ENCODE measurements around the gene CAPN7. TPM values are rescaled to one million over a fixed set of nuclear protein-coding genes. Genes with fewer than 3 reads are reported as not detected.

The CAPN7 gene
- total RNA-seq, 1 experiment from 2014 or later: 40.3 TPM

DNA sequence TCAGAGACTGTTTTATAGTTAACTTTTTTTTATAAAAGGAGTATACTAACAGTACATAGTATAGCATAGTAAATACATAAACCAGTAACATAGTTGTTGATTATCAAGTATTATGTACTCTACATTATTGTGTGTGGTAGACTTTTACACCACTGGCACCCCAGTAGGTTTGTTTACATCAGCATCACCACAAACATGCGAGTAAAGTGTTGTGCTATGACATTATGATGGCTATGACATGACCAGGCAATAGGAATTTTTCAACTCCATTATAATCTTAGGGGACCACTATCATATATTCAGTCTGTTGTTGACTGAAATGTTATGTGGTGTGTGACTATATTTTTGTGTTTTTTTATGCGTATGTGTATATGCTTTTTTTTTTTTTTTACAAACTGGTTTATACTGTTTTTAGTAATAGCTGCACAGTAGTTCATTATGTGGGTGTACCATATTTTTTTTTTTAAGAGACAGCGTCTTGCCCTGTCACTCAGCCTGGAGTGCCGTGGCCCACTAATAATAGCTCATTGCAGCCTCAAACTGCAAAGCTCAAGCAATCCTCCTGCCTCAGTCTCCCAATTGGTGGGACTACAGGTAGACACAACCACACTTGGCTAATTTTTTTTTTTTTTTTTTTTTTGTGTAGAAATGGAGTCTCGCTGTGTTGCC lies 1.9 kb downstream of the CAPN7 start:
- Histone ChIP-seq H3K4me3 (ENCODE audit: low read depth, low read length) (peak overlapping the region; percentile 85), H3K36me3 (ENCODE audit: control insufficient read depth, insufficient read depth, low read length) (no peaks in the 10 kb centered on the region), H3K4me1 (peaks cover 5% of the 10 kb centered on the region; the same call in 1 of the 2 replicates), H3K9me3 (no peaks in the 10 kb centered on the region), H3K27me3 (replicated peaks; ENCODE audit: control insufficient read depth, insufficient read depth, low read length) (no peaks in the 10 kb centered on the region)
- H3K4me1 Mint-ChIP-seq (ENCODE audit: low read depth, unreplicated experiment): peaks cover 16% of the 10 kb centered on the region
- CTCF ChIA-PET: interaction anchor here (0.6 to 1.0 kb wide), 2 partner anchors 48 to 60 kb away, joined by 3 to 7 read pairs; no protein-coding TSS in a partner anchor
- H3K36me3 Mint-ChIP-seq (ENCODE audit: insufficient read depth, unreplicated experiment): peaks cover 20% of the 10 kb centered on the region
- H3K9me3 Mint-ChIP-seq (ENCODE audit: unreplicated experiment): no peaks in the 10 kb centered on the region
- peak overlapping the region; percentile 87 for H3K4me3 Mint-ChIP-seq (ENCODE audit: unreplicated experiment)
- no peaks in the 10 kb centered on the region for H3K27me3 Mint-ChIP-seq (ENCODE audit: insufficient read depth, unreplicated experiment)
- peak overlapping the region; percentile 77 for H3K27ac Mint-ChIP-seq (ENCODE audit: unreplicated experiment)
- intact Hi-C loops (cut with micrococcal nuclease; ENCODE audit: unreplicated experiment): loop anchor here (2.0 to 10.0 kb wide), 3 partner anchors 99 to 263 kb away; partner anchors contain the start of genes NR2C2 and RBSN
- no TSS peak for BruUV-seq (replicated peaks)
- DNase-seq: no peak
- TF ChIP-seq, protein P1, sequence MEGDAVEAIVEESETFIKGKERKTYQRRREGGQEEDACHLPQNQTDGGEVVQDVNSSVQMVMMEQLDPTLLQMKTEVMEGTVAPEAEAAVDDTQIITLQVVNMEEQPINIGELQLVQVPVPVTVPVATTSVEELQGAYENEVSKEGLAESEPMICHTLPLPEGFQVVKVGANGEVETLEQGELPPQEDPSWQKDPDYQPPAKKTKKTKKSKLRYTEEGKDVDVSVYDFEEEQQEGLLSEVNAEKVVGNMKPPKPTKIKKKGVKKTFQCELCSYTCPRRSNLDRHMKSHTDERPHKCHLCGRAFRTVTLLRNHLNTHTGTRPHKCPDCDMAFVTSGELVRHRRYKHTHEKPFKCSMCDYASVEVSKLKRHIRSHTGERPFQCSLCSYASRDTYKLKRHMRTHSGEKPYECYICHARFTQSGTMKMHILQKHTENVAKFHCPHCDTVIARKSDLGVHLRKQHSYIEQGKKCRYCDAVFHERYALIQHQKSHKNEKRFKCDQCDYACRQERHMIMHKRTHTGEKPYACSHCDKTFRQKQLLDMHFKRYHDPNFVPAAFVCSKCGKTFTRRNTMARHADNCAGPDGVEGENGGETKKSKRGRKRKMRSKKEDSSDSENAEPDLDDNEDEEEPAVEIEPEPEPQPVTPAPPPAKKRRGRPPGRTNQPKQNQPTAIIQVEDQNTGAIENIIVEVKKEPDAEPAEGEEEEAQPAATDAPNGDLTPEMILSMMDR (IDR thresholded peaks at IDR 0.05; ENCODE audit: insufficient read depth in 1 of 2, low read depth in 1 of 2, low read length in 1 of 2, severe bottlenecking in 1 of 2, unreplicated experiment in 1 of 2): no peak
- POLR2A ChIA-PET: interaction anchor here (1.0 kb wide), 1 partner anchor 109 kb away, joined by 3 read pairs; the partner anchor contains the start of gene RBSN

DNA sequence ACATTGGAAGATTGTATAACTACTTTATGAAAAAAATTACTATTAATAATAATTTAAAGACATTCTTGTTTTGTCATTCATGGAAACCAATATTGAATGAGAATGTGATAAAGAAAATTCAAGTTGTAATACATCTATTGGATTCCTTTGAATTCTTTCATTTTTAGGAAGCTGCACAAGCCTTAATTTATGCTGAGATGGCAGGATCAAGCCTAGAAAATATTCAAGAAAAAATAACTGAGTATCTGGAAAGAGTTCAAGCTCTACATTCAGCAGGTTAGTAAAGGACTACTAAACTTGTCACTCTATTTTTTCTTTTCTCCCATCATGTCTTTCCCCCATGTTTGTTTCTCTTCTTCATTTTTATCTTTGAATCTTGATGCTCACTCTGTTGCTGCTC lies 5.9 kb downstream of the CAPN7 start:
- no peaks in the 10 kb centered on the region for H3K9me3 Mint-ChIP-seq (ENCODE audit: unreplicated experiment)
- POLR2A ChIA-PET: no interaction called here
- peaks cover 57% of the 10 kb centered on the region for H3K36me3 Mint-ChIP-seq (ENCODE audit: insufficient read depth, unreplicated experiment)

DNA sequence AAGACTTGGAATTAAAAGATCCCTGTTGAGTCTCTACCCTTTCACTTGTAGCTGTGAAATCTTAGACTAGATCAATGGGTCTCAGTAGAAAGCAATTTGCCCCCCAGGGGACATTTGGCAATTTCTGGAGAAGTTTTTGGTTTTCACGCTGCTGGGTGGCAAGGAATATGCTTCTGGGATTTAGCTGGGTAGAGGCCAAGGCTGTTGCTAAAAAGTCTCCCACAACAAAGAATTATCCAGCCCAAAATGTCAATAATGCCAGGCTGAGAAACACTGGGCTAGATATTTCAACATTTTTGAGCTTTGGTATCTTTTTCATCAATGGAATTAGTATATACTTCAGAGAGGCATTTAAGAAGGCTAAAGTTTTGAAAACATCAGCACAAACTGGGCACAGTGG lies 8.7 kb downstream of the CAPN7 start:
- Histone ChIP-seq H3K27me3 (replicated peaks; ENCODE audit: control insufficient read depth, insufficient read depth, low read length) (no peaks in the 10 kb centered on the region), H3K36me3 (ENCODE audit: control insufficient read depth, insufficient read depth, low read length) (peaks cover 1% of the 10 kb centered on the region; the same call in 1 of the 2 replicates), H3K4me1 (no peaks in the 10 kb centered on the region), H3K9me3 (no peaks in the 10 kb centered on the region), H3K4me3 (ENCODE audit: low read depth, low read length) (no peak overlapping the region)
- H3K27me3 Mint-ChIP-seq (ENCODE audit: insufficient read depth, unreplicated experiment): no peaks in the 10 kb centered on the region
- TF ChIP-seq, protein P1 (IDR thresholded peaks at IDR 0.05; ENCODE audit: insufficient read depth in 1 of 2, low read depth in 1 of 2, low read length in 1 of 2, severe bottlenecking in 1 of 2, unreplicated experiment in 1 of 2): no peak
- no peak for DNase-seq
- H3K9me3 Mint-ChIP-seq (ENCODE audit: unreplicated experiment): no peaks in the 10 kb centered on the region
- BruUV-seq (replicated peaks): no TSS peak
- ChIA-PET POLR2A (no interaction called here), CTCF (no interaction called here)
- peaks cover 85% of the 10 kb centered on the region for H3K36me3 Mint-ChIP-seq (ENCODE audit: insufficient read depth, unreplicated experiment)
- intact Hi-C loops (cut with micrococcal nuclease; ENCODE audit: unreplicated experiment): no loop called here
- H3K4me3 Mint-ChIP-seq (ENCODE audit: unreplicated experiment): no peak overlapping the region
- H3K4me1 Mint-ChIP-seq (ENCODE audit: low read depth, unreplicated experiment): no peaks in the 10 kb centered on the region
- H3K27ac Mint-ChIP-seq (ENCODE audit: unreplicated experiment): no peak overlapping the region

More for the DNA sequence above, 5.9 kb downstream of the CAPN7 start:
- H3K4me3 ChIP-seq (ENCODE audit: low read depth, low read length): no peak overlapping the region
- Mint-ChIP-seq H3K27me3 (ENCODE audit: insufficient read depth, unreplicated experiment) (no peaks in the 10 kb centered on the region), H3K4me1 (ENCODE audit: low read depth, unreplicated experiment) (no peaks in the 10 kb centered on the region), H3K4me3 (ENCODE audit: unreplicated experiment) (no peak overlapping the region), H3K27ac (ENCODE audit: unreplicated experiment) (no peak overlapping the region)
- DNase-seq: no peak
- H3K27me3 ChIP-seq (replicated peaks; ENCODE audit: control insufficient read depth, insufficient read depth, low read length): no peaks in the 10 kb centered on the region
- H3K36me3 ChIP-seq (ENCODE audit: control insufficient read depth, insufficient read depth, low read length): no peaks in the 10 kb centered on the region
- TF ChIP-seq, protein P1 (IDR thresholded peaks at IDR 0.05; ENCODE audit: insufficient read depth in 1 of 2, low read depth in 1 of 2, low read length in 1 of 2, severe bottlenecking in 1 of 2, unreplicated experiment in 1 of 2): no peak
- H3K9me3 ChIP-seq: no peaks in the 10 kb centered on the region
- intact Hi-C loops (cut with micrococcal nuclease; ENCODE audit: unreplicated experiment): no loop called here
- CTCF ChIA-PET: no interaction called here
- BruUV-seq (replicated peaks): no TSS peak
- H3K4me1 ChIP-seq: no peaks in the 10 kb centered on the region

Measured in Caco-2 (cell line).